ENCODE results near the gene GNB3.
"Not testable (repeated sequence)": the region's sequence is repeated elsewhere in the genome, so short reads cannot be mapped to it uniquely, and the experiment has no call there.

GNB3 gene

DNA sequence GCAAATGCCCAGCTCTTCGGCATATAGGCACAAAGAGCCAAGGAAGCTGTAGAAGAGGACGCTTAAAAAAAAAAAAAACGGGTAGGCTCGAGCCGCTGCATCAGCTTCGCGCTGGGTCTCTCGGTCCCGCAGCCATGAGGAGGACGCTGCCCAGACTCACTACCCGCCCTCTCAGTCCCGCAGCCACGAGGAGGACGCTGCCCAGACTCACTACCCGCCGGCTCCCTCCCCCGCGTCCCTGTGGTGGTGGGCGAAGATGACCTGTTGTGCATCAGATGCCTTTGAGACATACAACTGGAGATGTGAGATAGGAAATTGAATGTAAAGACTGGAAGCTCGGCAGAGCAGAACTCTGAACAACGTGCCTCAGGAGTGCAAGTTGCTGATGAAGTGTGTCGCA lies 43.8 kb downstream of the GNB3 start:
- Histone ChIP-seq H3K27me3 (ENCODE audit: insufficient read depth, low read depth) (no peaks in the 10 kb centered on the region), H3K4me1 (ENCODE audit: low read depth, poor library complexity, severe bottlenecking) (peaks cover 18% of the 10 kb centered on the region), H3K4me3 (IDR thresholded peaks at IDR 0.05; ENCODE audit: insufficient read depth, low read depth, low read length) (no peak overlapping the region), H3K79me2 (ENCODE audit: insufficient read depth, low read depth) (no peaks in the 10 kb centered on the region), H4K20me1 (ENCODE audit: insufficient read depth) (no peaks in the 10 kb centered on the region), H3K4me2 (no peak overlapping the region), H3K36me3 (ENCODE audit: insufficient read depth) (no peaks in the 10 kb centered on the region), H2AFZ (ENCODE audit: low read depth) (no peak overlapping the region), H3K27ac (no peak overlapping the region), H3K9ac (no peak overlapping the region)
- TF ChIP-seq, protein P1, sequence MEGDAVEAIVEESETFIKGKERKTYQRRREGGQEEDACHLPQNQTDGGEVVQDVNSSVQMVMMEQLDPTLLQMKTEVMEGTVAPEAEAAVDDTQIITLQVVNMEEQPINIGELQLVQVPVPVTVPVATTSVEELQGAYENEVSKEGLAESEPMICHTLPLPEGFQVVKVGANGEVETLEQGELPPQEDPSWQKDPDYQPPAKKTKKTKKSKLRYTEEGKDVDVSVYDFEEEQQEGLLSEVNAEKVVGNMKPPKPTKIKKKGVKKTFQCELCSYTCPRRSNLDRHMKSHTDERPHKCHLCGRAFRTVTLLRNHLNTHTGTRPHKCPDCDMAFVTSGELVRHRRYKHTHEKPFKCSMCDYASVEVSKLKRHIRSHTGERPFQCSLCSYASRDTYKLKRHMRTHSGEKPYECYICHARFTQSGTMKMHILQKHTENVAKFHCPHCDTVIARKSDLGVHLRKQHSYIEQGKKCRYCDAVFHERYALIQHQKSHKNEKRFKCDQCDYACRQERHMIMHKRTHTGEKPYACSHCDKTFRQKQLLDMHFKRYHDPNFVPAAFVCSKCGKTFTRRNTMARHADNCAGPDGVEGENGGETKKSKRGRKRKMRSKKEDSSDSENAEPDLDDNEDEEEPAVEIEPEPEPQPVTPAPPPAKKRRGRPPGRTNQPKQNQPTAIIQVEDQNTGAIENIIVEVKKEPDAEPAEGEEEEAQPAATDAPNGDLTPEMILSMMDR (conservative IDR thresholded peaks at IDR 0.05; ENCODE audit: low read depth, low read length) = no peak

DNA sequence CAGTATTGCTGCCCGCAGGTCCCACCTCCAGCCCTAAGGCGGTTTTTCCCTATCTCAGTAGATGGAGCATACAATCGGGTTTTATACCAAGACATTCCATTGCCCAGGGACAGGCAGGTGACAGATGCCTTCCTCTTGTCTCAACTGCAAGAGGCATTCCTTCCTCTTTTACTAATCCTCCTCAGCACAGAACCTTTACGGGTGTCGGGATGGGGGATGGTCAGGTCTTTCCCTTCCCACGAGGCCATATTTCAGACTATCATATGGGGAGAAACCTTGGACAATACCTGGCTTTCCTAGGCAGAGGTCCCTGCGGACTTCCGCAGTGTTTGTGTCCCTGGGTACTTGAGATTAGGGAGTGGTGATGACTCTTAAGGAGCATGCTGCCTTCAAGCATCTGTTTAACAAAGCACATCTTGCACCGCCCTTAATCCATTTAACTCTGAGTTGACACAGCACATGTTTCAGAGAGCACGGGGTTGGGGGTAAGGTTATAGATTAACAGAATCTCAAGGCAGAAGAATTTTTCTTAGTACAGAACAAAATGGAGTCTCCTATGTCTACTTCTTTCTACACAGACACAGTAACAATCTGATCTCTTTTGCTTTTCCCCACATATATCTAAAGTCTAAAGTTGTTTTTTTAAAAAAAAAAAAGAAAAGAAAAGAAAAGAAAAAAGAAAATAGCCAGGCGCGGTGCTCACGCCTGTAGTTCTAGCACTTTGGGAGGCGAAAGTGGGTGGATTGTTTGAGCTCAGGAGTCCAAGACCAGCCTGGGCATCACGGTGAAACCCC lies 45.7 kb downstream of the GNB3 start:
- H3K36me3 ChIP-seq (ENCODE audit: insufficient read depth); H3K4me2 ChIP-seq; H3K27me3 ChIP-seq (ENCODE audit: insufficient read depth, low read depth); H3K79me2 ChIP-seq (ENCODE audit: insufficient read depth, low read depth); H2AFZ ChIP-seq (ENCODE audit: low read depth); H3K9ac ChIP-seq; H4K20me1 ChIP-seq (ENCODE audit: insufficient read depth); H3K27ac ChIP-seq; H3K4me3 ChIP-seq (IDR thresholded peaks at IDR 0.05; ENCODE audit: insufficient read depth, low read depth, low read length): not testable (repeated sequence)
- H3K4me1 ChIP-seq (ENCODE audit: low read depth, poor library complexity, severe bottlenecking) = peaks cover 29% of the 10 kb centered on the region

DNA sequence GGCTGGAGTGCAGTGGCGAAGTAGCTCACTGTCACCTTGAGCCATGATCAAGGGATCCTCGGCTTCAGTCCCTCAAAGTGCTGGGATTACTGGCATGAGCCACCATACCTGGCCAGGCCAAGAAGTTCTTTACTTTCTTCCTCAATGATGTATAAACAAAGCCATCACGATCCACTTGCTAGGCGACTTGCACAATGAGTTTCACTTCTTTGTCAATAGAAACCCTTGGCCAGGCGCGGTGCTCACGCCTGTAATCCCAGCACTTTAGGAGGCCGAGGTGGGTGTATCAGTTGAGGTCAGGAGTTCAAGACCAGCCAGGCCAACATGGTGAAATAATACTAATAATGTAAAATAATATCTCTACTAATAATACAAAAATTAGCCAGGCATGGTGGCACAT lies 46.7 kb downstream of the GNB3 start:
- no peak overlapping the region for H3K27ac ChIP-seq
- no peaks in the 10 kb centered on the region for H3K27me3 ChIP-seq (ENCODE audit: insufficient read depth, low read depth)
- no peak overlapping the region for H3K4me3 ChIP-seq (IDR thresholded peaks at IDR 0.05; ENCODE audit: insufficient read depth, low read depth, low read length)
- no peak overlapping the region for H3K9ac ChIP-seq
- H3K4me1 ChIP-seq (ENCODE audit: low read depth, poor library complexity, severe bottlenecking) = peaks cover 38% of the 10 kb centered on the region
- no peaks in the 10 kb centered on the region for H4K20me1 ChIP-seq (ENCODE audit: insufficient read depth)
- H2AFZ ChIP-seq (ENCODE audit: low read depth) = no peak overlapping the region
- TF ChIP-seq, protein P1 (conservative IDR thresholded peaks at IDR 0.05; ENCODE audit: low read depth, low read length) = no peak
- no peaks in the 10 kb centered on the region for H3K36me3 ChIP-seq (ENCODE audit: insufficient read depth)
- no peaks in the 10 kb centered on the region for H3K79me2 ChIP-seq (ENCODE audit: insufficient read depth, low read depth)
- H3K4me2 ChIP-seq = no peak overlapping the region

DNA sequence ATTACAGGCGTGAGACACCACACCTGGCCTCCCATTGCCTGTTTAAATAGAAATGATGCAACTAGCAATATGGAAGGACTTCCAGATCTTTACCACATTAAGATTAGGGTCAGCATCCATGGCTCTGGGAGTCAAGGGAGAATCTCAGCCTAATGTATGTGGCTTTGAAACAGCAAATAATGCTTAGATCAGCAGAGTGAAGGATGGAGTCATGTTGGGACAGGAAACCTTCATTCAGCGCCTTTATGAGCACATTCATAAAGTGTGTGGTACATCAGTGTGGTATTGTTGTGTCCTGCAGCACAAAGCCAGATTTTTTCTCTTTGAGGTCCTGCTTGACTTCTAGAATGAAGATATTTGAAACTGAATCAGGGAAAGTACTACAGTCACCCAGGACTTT lies 47.6 kb downstream of the GNB3 start:
- Histone ChIP-seq H2AFZ (ENCODE audit: low read depth) (no peak overlapping the region), H4K20me1 (ENCODE audit: insufficient read depth) (no peaks in the 10 kb centered on the region), H3K36me3 (ENCODE audit: insufficient read depth) (no peaks in the 10 kb centered on the region), H3K4me2 (no peak overlapping the region), H3K4me3 (IDR thresholded peaks at IDR 0.05; ENCODE audit: insufficient read depth, low read depth, low read length) (no peak overlapping the region), H3K79me2 (ENCODE audit: insufficient read depth, low read depth) (no peaks in the 10 kb centered on the region), H3K27me3 (ENCODE audit: insufficient read depth, low read depth) (no peaks in the 10 kb centered on the region), H3K27ac (no peak overlapping the region), H3K9ac (no peak overlapping the region), H3K4me1 (ENCODE audit: low read depth, poor library complexity, severe bottlenecking) (peaks cover 38% of the 10 kb centered on the region)
- TF ChIP-seq, protein P1 (conservative IDR thresholded peaks at IDR 0.05; ENCODE audit: low read depth, low read length) = no peak

DNA sequence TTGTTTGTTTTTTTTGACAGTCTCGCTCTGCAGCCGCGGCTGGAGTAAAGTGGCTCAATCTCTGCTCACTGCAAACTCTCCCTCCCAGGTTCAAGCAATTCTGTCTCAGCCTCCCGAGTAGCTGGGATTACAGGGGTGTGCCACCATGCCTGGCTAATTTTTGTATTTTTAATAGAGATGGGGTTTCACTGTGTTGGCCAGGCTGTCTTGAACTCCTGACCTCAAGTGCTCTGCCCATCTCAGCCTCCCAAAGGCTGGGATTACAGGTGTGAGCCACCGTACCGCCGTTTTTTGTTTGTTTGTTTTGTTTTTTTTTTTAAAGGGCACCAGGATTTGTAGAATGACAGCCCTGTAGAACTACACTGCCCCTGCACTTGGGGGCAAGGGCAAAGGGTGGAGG lies 48.1 kb downstream of the GNB3 start:
- not testable (repeated sequence) for H4K20me1 ChIP-seq (ENCODE audit: insufficient read depth); H3K27me3 ChIP-seq (ENCODE audit: insufficient read depth, low read depth); H2AFZ ChIP-seq (ENCODE audit: low read depth); H3K4me3 ChIP-seq (IDR thresholded peaks at IDR 0.05; ENCODE audit: insufficient read depth, low read depth, low read length); H3K79me2 ChIP-seq (ENCODE audit: insufficient read depth, low read depth); H3K4me2 ChIP-seq; H3K36me3 ChIP-seq (ENCODE audit: insufficient read depth); H3K9ac ChIP-seq; H3K27ac ChIP-seq
- H3K4me1 ChIP-seq (ENCODE audit: low read depth, poor library complexity, severe bottlenecking) = peaks cover 38% of the 10 kb centered on the region

DNA sequence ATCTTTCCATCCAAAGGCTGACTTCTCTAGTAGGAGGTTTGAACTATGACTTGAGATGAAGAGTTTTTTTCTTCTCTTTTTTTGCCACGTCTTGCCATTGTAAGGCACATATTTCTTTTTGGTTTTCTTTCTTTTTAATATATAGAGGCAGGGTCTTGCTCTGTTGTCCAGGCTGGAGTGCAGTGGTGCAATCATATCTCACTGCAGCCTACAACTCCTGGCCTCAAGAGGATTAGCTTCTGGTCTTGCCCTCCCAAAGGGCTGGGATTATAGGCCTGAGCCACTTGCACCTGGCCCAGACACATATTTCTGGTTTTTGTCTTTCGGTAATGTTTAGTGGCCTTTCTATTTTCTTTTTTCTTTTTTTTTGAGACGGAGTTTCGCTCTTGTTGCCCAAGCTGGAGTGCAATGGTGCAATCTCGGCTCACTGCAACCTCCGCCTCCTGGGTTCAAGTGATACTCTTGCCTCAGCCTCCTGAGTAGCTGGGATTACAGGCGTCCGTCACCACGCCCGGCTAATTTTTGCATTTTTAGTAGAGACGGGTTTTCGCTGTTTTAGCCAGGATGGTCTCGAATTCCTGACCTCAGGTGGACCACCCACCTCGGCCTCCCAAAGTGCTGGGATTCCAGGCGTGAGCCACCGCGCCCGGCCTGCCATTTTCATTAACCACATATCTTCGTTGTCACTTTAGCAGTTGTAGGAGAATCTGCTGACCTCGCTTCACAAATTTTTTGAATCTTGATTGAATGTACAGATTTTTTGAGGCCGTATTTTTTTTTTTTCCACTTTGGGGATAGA lies 49.2 kb downstream of the GNB3 start:
- H3K4me3 ChIP-seq (IDR thresholded peaks at IDR 0.05; ENCODE audit: insufficient read depth, low read depth, low read length); H4K20me1 ChIP-seq (ENCODE audit: insufficient read depth); H3K36me3 ChIP-seq (ENCODE audit: insufficient read depth); H3K27me3 ChIP-seq (ENCODE audit: insufficient read depth, low read depth); H3K79me2 ChIP-seq (ENCODE audit: insufficient read depth, low read depth): not testable (repeated sequence)
- Histone ChIP-seq H3K27ac (peak overlapping the region; percentile 97), H3K4me1 (ENCODE audit: low read depth, poor library complexity, severe bottlenecking) (peaks cover 38% of the 10 kb centered on the region), H2AFZ (ENCODE audit: low read depth) (peak overlapping the region; percentile 68; the same call in 1 of the 2 replicates), H3K4me2 (peak overlapping the region; percentile 99), H3K9ac (peak overlapping the region; percentile 82)
